Measurements from ENCODE around the gene CDK17.
"Not testable (repeated sequence)": the region's sequence is repeated elsewhere in the genome, so short reads cannot be mapped to it uniquely, and the experiment has no call there.

The CDK17 gene

DNA sequence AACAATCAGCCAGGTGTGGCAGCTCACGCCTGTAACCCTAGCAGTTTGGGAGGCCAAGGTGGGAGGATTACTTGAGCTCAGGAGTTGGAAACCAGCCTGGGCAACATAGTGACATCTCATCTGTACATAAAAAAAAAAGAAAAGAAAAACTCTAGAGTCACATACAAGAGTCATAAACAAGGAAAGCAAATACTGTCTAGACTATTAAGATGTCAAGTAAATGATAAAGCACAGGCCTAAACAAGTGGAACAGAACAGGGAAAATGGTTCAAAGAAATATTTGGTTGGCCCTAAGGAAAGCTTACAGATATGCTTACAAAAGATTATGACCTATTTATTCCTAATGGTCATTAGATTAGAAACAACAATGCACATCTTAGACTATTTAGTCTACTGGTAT is 12.3 kb downstream of the CDK17 start:
- DNase-seq, result no peak

DNA sequence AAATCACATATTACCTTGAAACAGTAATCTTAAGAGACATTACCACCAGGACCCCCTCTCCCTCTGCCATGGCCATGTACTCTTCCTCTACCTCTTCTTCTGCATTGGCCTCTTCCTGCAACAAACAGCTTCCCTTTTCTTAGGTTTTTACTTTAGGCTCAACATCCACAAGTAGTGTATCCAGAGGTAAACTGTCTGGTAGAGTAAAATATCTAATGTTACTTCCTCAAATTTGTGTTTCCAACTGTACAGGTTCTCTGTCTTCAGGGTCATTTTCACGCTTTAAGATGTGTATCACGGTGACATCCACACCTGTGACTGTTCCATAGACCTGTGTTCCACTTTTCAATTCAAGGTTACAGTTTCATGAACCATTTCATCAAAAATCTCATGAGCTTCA is 13.4 kb downstream of the CDK17 start:
- DNase-seq (no peak), ATAC-seq (no peak)

More for the DNA sequence above, 12.3 kb downstream of the CDK17 start:
- ATAC-seq, result no peak

DNA sequence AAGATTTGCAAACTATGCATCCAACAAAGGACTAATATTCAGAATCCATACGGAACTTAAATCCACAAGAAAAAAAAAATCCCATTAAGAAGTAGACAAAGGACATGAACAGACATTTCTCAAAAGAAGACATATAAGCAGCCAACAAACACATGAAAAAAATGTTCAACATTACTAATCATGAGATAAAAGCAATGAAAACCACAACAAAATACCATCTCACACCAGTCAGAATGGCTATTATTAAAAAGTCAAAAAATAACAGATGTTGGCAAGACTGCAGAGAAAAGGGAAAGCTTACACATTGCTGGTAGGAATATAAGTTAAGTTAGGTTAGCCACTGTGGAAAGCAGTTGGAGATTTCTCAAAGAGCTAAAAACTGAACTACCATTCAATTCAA is 16.2 kb downstream of the CDK17 start:
- ATAC-seq (no peak), DNase-seq (no peak)

DNA sequence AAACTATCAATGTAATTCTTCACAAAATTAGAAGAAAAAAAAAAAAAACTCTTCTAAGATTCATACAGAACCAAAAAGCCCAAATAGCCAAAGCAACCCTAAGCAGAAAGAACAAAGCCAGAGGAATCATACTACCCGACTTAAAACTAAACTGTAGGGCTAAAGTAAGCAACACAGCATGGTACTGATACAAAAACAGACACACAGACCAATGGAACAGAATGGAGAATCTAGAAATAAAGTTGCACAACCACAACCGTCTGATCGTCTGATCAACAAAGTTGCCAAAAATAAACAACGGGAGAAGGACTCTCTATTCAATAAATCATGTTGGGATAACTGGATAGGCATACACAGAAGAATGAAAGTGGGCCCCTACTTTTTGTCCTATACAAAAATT is 16.9 kb downstream of the CDK17 start:
- no peak for ATAC-seq
- DNase-seq, result no peak

DNA sequence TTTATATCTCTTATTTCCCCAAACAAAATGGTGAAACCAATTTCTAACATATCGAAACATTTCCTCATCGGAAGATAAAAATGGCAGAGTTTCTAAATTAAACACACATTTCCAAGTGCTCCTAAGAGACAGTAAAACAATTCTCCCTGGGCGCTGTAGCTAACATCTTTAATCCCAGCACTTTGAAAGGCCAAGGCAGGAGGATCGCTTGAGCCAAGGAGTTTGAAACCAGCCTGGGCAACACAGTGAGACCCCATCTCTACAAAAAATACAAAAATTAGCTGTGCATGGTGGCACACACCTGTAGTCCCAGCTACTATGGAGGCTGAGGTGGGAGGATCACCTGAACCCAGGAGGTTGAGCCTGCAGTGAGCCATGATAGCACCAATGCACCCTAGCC is 20.5 kb downstream of the CDK17 start:
- ATAC-seq, DNase-seq: not testable (repeated sequence)

DNA sequence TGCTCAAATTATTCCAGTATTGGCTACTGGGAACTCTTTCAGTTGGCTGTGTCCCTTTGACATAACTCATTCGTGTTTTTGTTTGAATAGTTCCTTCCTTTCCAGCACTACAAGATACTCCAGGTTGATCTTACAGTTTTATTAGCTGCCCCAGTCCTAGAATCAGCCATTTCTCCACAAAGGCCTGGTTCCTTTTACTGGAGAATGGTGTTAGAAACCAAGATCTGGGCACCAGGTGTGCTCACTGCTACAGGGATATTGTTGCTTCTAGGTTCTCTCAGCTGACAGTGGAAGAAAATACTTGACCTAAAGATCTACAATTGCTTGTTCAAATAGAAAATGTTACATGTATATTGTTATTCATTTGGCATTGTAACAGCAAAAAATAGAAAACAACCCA is 21.9 kb downstream of the CDK17 start:
- no peak for DNase-seq
- ATAC-seq, result no peak

DNA sequence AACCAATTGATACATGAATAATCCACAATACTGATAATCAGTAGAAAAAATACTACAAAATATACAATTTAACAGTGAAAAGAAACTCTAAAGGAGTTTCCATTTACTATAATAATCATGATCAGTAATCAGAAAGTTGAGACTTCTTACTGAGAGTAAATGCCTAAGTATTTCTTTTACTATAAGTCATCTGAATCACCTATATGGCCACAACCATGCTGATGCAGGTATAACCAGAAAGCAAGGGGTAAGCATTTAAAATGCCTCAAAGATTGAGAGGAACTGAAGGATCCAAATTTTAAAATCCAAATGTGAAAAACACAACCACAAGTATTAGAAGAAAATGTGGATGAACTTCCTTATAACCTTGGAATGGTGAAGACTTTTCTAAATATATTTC is 23.4 kb downstream of the CDK17 start:
- no peak for ATAC-seq
- DNase-seq, result no peak

DNA sequence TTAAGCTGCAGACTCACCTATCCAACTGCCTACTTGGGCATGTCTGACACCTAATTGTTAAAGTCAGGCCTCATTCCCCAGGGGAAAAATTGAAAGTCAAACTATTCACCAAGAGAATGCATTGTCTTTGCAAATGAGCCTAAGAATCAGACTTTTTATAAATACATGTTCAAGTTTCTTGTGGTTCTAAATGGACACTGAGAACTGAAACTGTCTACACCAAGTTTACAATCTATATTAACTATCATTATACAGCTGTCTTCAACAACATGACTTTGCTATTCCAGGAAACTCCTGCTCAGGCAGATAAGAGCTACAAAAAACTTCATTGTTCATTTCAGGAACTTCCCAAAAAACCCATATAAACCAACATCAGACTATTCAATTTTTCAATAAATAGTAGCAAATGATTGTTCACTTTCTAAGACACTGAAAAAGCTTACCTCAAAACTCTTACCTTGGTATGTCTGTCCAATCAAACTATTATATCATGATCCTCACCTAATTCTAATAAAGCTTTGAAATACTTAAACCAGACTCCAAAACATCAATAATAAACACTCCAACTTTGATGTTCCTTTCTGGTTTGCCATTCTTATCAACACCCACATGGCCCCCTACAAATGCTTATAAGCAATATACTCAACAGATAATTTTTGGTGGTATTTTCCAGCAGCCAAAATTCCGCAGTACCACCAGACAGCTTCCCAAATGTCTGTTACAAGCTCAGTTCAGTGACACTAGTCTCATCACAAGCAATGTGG is 24.2 kb downstream of the CDK17 start:
- ATAC-seq, result no peak
- no peak for DNase-seq

DNA sequence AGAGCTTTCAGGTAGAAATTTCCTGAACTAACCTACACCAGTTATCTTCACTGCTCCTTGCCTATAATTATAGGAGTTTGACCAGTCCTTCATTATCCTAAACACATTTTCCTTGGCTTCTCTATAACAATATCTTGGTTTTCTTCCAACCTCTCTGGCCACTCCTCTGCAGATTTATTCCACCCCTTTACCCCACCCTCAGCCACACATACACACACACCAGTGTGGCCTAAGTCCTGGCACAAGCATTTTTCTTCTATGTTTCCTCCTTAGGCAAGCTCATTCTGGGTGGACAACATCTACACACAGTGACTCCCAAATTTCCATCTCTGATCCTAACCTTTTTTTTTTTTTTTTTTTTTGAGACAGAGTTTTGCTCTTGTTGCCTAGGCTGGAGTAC is 25.1 kb downstream of the CDK17 start:
- DNase-seq (no peak), ATAC-seq (no peak)

DNA sequence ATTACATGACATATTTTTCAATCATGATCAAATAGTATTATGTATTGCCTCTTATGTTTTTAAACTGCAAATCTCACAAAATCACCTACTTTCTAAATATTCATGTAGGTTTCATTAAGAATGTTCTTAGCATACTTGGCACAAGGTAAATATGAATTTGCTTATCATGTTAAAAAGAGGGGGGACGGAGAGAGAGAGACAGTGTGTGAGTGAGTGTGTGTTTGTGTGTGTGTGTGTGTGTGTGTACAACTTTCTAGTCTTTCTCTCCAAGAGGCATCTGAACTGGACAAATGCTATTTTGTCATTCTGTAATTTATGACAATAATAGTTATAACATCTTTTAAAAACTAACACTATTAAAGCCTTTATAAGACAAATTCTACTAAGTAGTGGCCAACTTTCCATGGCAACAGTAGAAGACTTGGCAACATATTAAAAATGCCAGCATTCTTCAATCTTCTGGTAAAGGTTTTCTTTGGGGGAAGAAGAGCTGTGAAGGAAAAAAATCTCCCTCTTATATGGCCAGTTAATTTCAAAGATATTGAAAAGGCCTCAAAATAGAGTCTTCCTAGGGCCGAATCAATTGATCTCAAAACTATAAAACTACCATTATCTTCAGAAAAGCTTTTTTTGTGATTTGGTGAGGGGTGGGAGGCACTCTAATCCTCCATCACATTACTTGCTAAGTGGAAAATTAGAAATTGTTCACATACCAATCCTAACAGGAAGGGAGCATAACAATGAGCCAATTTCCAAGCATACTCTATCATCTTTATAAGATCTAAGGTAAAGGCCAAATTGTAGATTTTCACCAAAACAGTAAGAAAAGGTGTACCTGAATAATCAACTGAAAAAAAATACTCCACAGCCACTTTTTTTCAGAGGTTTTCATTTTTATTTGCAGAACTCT is 28.2 kb downstream of the CDK17 start:
- ATAC-seq (no peak), DNase-seq (no peak)

DNA sequence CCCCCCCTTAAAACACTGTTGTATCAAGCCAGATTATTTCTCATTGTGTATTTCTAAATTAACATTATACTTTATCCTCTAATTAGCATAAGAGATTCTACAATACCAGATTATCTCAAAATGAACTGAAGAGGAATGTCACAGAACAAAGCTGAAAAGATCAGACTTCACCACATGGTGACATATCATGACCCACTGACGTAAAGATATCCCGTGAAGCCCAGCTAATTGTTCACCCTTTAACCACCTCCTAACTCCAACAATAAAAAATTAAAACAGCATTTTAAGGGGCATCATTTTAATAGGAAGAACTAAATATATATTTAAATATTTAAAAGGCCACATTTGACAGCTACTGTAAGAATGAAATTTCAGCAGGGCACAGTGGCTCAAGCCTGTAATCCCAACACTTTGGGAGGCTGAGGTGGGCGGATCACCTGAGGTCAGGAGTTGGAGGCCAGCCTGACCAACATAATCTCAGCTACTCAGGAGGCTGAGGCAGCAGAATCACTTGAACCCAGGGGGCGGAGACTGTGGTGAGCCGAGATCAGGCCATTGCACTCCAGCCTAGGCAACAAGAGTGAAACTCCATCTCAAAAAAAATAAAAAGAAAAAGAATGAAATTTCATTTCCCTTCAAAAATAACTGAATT is 29.0 kb downstream of the CDK17 start:
- DNase-seq, result no peak

DNA sequence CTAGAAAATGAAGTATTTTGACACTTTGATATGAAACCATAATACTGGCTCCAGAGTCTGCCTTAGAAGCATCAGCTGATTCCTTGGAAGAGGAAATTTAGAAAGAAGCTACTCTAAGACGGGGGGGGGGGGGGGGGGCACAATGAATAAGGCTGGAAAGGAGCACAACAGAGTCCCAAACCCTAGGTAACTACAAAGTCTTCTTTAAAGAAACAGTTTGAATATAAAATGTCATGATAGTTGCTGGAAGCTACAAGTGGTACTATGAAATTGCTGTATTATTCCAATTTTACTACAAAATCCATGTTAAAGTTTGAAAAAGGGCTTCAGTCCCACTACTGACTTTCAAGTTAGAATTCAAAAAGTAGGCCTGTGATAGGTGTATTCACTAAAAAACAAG is 31.6 kb downstream of the CDK17 start:
- DNase-seq, result no peak
- ATAC-seq, result no peak

More for the DNA sequence above, 29.0 kb downstream of the CDK17 start:
- no peak for ATAC-seq

DNA sequence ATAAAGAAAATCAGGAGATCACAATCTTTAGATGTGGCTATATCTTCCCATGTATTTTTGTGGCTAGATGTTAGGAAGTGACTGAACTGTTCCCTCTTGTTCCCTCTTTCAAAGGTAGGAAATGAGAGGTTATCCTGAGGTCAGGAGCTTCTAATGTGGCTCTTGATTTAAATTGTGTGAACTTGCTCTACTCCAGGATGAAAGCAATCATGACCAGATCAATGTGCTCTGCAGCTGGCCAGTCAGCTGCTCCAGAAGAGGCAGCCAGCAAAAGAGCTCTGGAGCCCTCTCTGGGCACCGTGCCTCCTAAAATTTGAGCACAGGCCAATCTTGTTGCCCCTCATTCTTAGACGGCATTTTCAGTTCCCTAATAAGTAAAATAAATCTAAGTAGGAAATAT is 32.0 kb downstream of the CDK17 start:
- DNase-seq (no peak), ATAC-seq (no peak)

DNA sequence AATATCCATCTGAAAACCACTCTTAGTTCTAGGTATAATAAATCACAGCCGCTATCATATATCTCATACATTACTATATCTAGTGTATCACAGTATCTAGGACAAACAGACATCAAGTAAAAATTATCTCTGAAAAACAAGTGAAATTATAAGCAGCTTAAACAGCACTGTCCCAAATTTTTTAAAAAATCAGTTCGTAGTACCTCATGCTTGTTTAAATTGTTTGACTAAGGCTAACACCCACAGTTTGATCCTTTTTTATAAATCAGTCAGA is 33.9 kb downstream of the CDK17 start:
- ATAC-seq (no peak), DNase-seq (no peak)

DNA sequence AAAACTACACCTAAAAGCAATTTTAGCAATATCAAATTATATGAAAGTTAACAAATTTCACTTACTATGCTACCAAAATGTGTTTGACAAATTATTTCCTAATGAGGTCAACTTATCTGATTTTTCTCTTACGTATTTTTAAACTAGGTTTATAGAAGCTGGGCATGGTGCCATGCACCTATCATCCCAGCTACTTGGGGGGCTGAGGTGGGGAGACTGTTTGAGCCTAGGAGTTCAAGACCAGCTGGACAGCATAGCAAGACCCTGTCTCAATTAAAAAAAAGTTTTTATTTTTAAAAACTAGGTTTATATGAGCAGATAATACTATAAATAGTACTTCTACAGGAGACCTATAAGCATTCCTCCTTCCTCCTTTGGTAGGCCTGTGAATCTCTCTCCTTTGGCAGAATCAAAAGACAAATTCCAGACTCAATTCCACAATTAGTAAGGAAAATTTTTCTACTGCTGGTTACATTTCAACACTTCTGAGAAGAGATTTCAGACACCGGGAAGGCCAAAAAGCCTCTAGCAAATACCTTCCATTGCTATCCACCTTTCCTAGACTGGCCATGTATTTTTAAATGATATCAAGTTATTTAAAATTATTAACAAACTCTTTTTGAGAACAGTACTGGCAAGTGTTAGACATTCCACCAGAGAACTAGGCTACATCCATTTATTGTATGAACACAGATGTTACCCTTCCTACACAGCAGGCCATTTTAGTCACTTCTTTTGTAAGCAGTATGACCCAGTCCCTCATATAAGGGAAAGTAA is 34.4 kb downstream of the CDK17 start:
- ATAC-seq, result no peak
- no peak for DNase-seq

DNA sequence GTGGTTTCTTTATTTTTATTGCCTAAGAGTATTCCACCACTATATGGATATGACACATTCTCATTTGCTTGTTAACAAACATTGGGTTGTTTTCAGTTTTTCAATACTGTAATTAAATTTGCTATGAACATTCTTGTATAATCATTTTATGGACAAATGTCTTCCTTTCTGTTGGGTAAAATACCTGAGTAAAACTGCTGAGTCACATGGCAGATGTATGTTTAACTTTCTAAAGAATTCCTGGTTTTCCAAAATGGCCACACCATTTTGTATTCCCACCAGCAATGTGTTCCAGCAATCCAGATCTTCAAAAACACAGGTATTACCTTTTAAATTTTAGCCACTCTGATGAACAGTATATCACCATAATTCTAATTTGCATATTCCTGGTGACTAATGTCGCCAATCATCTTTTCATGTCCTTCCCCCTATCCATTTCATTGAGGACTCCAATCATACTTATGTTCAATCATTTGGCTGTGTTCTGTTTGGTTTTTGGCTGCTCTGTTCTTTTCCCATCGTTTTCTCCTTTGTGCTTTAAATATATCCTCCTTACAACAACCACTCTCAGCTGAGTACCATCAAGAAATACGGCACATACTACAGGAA is 36.0 kb downstream of the CDK17 start:
- DNase-seq (no peak), ATAC-seq (peak; percentile 72)

DNA sequence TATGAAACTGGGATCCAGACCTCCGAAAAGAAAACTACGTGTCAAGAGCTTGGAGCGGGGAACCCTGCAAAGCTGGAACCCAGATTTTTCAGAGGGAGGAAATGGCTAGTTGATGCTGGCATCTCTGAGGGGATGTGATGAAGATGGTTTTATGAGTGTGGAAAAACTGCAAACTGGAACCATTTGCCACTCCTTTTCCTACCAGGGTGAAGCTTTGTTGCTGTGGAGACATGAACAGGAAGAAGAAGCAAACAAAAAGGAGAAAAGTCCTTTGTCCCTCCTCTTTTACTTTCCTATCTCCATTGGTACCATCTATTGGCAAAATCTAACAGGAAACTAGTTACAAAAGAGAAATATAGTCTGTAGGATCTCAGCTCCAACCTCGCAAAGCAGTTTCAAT is 39.2 kb downstream of the CDK17 start:
- no peak for DNase-seq
- ATAC-seq, result no peak

DNA sequence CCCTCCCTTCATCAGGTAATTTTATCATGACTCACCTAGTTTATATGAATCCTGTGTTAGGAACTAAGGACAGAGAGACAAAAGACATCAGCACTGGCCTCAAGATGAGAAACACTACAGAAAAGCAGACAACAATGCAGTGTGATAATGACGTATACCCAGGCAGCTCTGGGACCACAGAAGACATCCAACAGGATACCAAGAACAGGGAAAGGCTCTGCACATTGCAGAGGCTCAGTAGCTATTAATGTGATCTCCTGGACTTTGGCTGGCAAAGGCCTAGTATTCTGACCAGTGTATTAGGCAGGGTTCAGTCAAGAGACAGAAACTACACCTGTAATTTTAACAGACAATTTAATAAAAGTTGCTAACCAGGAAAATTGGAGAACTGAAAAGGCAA is 39.7 kb downstream of the CDK17 start:
- ATAC-seq, result no peak

DNA sequence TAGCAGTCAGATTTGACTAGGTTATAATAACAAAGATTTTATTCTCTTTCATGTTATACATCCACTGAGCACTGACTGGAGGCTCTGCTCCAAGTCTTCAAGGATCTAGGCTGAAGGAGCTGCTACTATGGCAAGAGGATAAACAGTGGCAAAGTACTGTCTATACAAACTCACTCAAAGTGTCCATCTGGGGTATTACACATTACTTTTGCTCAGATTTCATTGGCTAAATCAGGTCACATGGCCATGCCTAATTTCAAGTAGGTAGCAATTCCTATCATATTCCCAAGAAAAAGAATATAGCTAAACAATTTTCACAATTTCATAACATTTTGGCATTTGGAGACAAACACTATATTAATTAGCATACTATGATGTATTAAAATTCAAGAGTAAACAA is 40.9 kb downstream of the CDK17 start:
- no peak for ATAC-seq

More for the DNA sequence above, 39.7 kb downstream of the CDK17 start:
- no peak for DNase-seq

DNA sequence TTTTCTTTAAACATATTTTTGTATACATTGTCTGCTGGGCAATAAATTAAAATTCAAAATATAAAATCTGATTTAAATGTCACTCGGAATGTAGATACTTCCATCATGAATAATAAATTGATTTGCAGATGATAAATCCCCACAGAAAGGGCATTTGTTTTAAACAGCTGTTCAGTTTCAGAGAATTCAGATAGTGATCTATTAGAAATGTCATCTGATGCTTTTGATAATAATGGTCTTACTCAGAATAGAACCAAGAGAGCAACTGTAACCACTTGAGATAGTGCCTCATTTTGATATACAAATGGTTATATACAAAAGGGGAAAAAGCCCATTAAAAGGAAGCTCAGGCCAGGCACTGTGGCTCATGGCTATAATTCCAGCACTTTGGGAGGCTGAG is 43.4 kb downstream of the CDK17 start:
- DNase-seq, result no peak
- no peak for ATAC-seq

More for the DNA sequence above, 40.9 kb downstream of the CDK17 start:
- no peak for DNase-seq

DNA sequence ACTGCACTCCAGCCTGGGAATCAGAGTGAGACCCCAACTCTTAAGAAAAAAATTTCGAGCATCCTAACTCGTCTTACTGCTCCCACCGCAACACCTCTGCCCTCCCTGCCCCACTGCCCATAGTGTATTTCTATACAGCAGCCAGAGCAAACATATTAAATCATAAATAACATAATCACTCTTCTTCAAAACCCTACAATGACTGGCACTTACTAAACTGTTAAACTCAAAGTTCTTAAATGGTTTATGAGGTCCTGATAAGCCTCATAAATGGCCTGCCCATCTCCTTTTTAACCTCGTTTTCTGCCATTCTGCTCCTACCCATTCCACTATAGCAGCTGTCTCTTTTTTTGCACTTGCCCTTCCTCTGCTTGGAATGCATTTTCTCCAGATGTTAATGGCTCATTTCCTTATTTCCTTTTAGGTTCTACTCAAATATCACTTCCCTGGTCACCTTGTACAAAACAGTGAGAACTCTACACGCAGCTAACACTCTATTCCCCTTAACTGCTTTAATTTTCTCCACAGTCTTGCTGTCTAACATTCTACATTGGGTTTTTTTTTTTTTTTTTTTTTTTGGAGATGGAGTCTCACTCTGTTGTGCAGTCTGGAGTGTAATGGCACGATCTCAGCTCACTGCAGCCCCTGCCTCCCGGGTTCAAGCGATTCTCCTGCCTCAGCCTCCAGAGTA is 45.2 kb downstream of the CDK17 start:
- ATAC-seq, result no peak
- DNase-seq, result no peak
